ENCODE measurements around the gene KCNQ2.
"Not testable (repeated sequence)": the region's sequence is repeated elsewhere in the genome, so short reads cannot be mapped to it uniquely, and the experiment has no call there.

The KCNQ2 gene

DNA sequence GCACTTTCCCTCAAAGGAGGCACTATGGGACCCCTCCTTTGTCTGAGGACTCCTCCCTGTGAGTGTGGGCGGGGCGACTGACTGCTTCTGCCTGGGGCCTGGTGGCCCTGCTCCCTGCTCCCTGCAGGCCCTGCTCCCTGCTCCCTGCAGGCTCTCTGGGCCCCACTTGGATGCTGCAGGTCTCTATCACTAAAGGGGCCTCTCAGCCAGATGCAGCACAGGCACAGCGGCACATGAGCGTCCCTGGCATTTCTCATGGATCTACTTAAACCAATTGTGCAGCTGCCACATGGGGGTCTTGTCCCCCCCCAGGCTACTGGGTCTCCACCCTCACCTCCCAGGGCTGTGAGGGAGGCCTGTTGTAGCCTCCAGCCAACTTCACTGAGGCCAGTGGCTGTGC, 18.6 kb upstream of the KCNQ2 start:
- FAIRE-seq: no peak
- no peak for DNase-seq (ENCODE audit: low spot score)

DNA sequence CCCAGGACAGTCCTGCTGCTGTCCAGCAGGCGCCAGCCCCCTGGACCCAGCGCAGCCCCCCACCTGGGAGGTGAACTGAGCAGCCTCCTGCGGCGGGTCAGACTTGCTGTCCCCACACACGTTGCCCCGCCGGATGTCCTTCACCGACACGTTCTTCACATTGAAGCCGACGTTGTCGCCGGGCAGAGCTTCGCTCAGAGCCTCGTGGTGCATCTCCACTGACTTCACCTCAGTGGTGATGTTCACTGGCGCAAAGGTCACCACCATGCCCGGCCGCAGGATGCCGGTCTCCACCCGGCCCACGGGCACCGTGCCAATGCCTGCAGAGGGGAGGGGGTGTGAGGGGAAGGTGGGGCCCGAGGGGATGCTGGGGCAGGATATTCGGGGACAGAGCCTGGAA, 18.0 kb upstream of the KCNQ2 start:
- FAIRE-seq (peak; percentile 89), DNase-seq (ENCODE audit: low spot score) (no peak)

DNA sequence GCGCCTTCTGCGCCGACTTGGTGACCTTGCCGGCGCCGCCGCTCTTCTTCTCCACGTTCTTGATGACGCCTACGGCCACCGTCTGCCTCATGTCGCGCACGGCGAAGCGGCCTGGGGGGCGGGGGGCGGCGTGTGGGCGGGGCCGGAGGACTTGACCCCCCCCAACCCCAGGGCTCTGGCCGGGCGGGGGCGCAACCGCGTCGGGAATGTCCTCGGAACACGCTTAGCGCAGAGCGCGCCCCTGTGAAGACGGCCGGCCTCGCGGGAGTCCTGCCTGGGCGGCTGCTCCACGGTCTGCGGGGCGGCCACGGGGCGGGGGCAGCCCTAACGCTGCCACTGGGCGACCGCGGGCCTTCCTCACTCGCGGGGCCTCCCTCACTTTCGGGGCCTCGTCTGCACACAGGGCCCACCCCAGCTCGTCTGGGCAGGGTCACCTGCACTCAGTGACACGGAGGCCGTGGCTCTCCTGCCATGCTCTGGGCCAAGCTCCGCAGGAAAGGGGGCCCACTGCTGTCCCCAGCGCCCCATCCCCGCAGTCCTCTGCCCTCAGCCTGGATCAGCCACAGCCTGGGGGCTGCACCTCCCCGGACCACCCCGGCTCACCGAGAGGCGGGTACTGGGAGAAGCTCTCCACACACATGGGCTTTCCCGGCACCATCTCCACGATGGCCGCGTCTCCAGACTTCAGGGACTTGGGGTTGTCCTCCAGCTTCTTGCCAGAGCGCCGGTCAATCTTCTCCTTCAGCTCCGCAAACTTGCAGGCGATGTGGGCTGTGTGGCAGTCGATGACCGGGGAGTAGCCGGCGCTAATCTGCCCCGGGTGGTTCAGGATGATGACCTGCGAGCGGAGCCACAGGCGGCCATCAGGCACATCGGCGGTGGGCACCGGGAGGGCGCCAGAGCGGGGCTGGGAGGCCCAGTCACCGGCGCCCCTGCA, 16.1 kb upstream of the KCNQ2 start:
- FAIRE-seq (peak; percentile 17), DNase-seq (ENCODE audit: low spot score) (no peak)

DNA sequence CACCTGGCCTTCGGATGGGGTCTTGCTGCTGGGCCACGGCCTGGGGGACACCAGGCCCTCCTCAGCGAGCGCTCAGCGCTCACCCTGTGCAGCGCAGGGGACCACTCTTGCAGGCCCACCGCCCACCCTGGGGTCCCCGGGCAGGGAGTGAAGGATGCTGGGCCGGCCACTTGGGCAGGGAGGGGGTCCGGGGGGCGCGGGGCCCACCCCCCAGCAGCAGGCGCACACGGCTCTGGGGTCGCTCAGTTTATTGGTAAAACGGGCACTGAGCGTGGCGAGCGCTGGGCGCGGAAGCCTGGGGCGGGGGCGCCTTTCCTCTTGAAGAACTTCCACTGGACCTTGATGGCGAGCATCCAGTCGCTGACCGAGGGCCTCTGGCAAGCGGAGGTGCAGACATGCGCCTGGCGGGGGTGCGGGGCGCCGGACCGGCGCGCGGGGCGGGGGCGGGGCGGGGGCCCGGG, 15.4 kb upstream of the KCNQ2 start:
- no peak for FAIRE-seq
- no peak for DNase-seq (ENCODE audit: low spot score)

DNA sequence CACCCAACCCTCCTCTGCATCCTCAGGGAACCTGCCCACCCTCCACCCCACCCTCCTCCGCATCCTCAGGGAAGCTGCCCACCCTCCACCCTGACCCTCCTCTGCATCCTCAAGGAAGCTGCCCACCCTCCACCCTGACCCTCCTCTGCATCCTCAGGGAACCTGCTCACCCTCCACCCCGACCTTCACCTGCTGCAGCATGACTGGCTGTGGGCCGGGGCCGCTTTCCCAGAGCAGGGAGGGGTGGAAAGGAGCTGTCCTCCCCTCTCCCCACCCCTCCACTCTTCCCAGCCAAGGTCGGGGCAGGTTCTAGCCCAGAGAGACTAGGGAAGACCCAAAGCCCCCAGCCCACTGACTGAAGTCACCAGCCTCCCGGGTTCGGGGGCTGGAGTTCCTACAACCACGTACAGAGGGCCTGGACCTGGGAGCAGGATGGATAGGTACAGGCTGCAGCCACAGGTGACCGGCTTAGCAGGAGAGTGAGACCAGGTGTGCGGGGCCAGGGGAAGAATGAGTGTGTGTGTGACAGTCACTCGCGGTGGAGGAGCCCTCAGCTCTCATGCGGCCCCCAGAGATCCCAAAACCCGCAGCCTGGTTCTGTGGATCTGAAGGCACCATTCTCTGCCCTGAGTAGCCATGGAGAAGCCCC, 14.8 kb upstream of the KCNQ2 start:
- DNase-seq (ENCODE audit: low spot score) (no peak), FAIRE-seq (peak; percentile 95)

DNA sequence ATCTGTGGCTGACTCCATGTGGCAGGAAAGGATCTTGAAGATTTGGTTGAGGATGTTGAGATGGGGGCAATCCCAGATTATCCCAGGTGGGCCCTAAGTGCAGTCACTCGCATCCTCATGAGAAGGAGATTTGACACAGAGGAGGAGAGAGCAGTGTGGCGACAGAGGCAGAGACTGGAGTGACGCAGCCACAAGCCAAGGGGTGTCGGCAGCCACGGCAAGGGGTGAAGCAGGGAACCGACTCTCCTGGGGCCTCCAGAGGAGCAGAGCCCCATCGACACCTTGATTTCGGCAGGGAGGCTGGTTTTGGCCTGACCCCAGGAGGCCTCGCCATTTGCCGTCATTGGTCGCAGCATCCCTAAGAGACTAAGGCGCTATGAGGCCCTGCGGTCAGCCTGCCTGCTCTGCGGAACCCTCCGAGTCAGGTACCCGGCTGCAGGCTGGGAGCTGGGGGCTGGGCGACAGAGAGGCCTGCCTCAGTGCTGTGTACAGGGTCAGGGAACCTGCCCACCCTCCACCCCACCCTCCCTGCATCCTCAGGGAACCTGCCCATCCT, 13.9 kb upstream of the KCNQ2 start:
- FAIRE-seq (peak; percentile 48), DNase-seq (ENCODE audit: low spot score) (no peak)

DNA sequence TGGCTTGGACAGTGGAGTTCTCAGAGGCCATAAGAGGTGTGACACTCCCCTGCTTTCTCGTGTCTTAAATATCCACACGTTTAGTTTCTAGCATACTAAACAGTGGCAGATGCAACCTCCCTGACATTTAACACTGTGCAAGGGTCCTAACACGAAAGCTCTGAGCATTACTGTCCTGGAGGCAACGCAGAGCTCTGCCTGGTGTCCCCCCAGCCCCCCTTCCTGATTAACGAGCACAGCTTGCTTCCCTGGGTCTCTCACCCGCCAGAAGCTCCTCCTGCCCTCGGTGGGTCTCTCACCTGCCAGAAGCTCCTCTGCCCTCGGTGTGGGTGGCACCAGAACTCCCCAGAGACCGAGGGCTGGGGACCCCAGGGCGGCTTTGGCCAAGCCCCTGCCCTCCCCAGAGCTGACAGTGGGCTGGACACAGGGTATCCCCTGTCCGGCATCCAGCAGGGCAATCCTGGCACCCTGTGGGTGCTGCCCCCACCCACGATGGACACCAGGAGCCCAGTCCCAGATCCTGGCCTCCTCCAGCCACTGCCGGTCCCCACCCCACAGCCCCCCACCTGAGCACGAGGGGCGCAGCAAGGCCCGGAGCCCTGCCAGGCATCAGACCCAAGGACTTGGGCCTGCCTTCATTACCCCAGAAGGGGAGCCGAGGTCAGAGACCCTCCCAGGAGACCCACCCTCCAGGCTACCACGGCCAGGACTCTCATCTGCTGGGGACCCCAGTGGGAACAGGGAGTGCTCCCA, 12.4 kb upstream of the KCNQ2 start:
- FAIRE-seq (no peak), DNase-seq (ENCODE audit: low spot score) (no peak)

DNA sequence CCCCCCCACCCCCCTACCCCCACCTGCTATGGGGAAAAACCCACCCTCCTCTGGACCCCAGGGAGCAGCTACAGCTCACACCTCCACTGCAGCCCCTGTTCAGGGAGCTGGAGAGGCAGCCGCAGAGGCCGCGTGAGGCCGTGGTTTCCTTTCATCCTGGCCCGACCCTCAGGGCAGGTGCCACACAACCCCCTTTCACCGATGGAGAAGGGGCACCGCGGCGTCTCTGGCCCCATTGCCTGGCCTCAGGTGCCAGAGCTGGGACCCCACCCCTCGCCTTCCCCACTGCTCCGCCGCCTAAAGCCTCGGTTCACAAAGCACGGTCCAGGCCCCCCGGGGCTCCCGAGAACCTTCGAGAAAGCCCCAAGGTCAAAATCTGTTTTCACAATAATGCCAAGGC, 11.8 kb upstream of the KCNQ2 start:
- FAIRE-seq: no peak

DNA sequence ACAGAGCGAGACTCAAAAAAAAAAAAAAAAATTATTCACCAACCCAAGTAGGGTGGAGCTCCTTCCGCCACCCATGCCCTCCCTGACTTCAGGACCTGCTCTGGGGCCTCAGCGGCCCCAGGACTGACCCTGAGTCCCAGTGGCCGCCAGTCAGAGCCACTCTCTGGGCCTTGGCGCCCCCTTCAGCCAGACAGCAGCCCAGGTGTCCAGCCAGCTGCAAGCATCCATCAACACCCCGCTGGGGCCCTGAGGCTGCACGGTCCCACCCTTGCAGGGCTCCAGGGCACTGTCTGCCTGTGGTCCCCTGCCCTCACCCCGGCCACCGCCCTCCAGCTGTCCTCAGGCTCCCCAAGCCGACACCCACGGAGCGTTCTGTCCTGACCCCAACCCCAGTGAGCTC, 11.4 kb upstream of the KCNQ2 start:
- FAIRE-seq: no peak
- DNase-seq (ENCODE audit: low spot score): no peak

More for the DNA sequence above, 11.8 kb upstream of the KCNQ2 start:
- DNase-seq (ENCODE audit: low spot score): no peak

DNA sequence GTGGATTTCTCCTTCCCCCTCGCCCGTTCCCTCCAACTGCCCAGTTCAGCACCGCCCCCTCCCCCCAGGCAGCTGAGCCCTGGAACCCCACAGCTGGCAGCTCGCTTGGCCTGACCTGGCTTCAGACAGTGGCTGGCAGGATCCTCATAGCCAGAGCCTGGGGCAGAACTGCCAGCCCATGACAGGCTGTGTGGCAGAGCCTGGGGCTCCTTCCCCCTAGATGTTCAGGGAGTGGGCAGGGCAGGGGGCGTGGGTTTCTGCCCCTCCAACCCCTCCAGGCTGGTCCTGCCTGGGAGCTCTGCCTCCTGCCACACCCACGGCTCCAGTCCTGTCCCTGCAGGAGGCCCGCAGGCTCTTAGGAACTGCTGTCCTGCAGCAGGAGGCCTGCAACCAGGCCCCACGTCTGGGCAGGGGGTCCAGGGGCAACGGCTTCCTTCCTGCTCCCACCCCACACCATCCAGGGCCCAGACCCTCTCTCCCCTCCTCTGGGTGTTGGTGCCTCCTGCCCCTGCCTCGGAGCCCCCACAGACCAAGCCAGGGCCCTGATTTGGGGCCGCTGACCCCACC, 9.6 kb upstream of the KCNQ2 start:
- FAIRE-seq: no peak
- no peak for DNase-seq (ENCODE audit: low spot score)

DNA sequence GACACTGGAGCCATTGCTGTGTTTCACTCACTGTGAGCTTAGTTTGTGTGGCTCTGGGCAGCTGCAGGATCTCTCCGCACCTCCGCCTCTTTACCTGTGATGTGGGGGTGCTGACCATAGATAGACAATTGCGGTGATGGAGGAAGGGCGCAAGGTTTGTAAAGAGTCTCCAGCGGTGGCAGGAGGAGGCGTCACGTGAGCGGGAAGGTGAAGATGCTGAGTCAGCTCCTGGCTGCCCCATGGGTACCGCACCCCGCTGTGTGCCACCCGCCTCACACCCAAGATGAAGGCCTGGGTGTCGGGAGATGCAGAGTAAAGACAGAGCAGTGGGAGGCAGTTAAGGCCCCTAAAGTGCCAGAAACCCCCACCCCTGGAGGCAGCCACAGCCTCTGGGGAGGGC, 9.0 kb upstream of the KCNQ2 start:
- DNase-seq (ENCODE audit: low spot score) (no peak), FAIRE-seq (no peak)

DNA sequence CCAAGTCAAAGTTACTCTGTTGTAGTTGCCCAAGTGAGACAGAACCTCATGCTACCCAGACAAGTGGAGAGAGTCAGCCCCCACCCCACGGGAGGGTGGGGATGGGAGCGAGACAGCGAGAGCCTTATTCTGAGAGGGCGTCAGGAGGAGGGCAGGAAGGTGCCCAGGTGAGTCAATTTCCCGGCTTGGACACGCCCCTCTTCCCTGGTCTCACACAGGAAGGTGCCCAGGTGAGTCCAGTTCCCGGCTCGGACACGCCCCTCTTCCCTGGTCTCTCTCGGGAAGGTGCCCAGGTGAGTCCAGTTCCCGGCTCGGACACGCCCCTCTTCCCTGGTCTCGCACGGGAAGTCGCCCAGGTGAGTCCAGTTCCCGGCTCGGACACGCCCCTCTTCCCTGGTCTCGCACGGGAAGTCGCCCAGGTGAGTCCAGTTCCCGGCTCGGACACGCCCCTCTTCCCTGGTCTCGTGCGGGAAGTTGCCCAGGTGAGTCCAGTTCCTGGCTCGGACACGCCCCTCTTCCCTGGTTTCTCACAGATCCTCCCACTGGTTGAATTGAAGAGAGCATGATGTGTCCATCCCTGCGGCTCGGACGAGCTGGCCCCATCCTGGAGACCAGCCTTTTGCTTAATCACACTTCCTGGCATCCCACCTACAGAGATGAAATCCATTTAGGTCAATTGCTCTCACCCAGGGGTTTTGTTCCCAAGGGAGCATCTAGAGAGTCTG, 7.4 kb upstream of the KCNQ2 start:
- FAIRE-seq: peak; percentile 61
- not testable (repeated sequence) for DNase-seq (ENCODE audit: low spot score)

DNA sequence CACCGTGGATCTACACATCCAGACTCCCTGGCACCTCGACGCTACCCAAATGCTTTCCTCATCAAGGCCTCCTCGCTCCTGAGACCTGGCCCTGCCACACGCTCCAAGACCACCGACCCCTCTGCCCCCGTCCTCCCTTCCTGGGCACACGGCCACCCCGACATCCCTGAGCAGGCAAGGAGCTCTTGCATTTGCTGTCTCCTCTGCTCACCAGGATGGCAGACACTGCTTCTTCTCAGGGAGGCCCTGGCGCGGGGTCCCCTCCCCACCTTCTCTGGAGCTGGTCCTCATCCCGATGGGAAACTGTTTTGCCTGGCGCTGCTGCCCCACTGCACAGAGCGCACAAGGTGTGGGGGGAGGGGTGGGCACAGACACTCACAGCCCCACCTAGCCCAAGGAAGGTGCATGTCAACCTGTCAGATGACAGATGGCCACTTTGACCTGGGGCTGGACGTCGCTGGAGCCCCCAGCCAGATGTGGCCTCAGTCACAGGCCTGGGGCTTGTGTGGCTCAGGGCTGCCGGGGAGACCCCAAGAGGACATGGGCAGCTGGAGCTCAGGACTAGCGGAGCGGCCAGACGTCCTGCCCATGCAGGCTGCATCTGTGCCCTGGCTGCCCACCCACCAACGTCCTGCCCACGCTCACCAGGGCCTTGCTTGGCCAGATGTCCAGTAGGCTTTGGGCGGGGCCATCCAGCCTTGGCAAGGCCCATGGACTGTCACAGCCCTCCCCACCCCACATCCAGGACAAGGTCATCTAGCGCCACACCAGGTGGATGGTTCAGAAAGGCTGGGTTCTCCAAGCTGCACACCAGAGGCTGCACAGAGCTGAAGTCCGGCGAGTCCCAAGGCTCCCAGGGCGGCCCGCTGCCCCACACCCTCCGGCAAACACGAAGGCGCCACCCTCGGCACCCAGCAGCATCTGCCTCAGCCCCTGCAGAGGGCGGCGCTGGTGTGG, 6.2 kb upstream of the KCNQ2 start:
- FAIRE-seq (peak; percentile 62), DNase-seq (ENCODE audit: low spot score) (no peak)

DNA sequence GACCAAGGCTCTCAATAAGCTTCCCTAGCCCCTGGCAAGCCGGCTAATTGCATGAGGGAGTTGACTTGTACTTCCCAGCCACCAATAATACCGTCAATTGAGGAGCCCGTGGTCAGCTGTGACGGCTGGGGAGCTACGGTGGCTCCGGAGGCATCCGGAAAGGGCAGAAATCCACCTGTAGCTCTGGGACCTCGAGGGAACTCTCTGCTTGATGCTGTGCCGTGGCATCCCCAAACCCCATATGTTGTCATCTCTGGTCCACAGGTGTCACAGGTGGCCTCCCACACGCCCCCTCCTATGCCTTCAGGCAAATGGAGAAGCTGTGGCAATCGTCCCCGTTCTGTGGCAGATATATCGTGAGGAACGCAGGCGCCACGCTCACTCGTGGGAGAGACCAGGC, 5.5 kb upstream of the KCNQ2 start:
- DNase-seq (ENCODE audit: low spot score): no peak
- FAIRE-seq: peak; percentile 27

DNA sequence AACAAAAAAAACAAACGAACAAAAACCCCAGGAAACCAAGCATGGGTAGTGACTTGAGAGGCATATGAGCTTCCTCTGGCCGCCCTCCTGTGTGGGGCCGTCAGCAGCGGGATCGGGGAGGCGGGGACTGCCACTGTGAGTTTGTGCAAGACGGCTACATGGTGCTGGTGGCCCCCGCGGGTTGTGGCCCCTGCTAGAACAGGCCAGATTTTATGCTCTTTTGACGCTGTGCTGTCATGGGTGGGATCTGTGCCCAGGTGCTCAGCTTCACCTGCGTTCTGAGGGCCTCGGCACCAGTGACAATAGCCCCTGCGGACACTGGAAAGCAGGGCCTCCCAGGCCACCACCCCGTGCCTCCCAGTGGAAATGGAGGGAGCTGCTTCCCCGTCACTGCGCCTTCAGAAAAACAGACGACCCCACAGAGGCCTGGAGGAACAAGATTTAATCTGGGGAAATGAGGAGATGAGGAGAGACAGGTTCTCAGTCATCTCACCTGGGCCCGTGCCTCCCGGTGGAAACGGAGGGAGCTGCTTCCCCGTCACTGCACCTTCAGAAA, 4.7 kb upstream of the KCNQ2 start:
- DNase-seq (ENCODE audit: low spot score) (no peak), FAIRE-seq (no peak)

DNA sequence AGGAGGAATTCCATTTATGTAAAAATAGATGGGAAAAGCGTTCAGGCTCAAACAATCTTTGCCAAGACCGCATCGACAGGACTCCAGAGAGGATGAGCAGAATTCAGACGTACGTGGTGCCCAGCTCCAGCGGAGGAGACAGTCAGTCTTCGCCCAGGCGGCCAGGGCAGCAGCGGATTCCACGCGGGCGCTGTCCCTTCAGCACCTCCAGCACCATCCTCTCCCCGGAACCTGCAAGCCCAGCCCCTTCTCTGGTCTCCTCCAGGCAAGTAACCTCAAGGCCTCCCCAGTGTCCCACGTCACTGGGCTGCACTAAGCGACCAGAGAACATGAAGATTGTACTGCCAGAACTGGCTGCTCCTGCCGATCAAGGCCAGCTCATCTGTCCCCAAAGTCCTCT, 2.8 kb upstream of the KCNQ2 start:
- FAIRE-seq (peak; percentile 83), DNase-seq (ENCODE audit: low spot score) (peak; percentile 89)

DNA sequence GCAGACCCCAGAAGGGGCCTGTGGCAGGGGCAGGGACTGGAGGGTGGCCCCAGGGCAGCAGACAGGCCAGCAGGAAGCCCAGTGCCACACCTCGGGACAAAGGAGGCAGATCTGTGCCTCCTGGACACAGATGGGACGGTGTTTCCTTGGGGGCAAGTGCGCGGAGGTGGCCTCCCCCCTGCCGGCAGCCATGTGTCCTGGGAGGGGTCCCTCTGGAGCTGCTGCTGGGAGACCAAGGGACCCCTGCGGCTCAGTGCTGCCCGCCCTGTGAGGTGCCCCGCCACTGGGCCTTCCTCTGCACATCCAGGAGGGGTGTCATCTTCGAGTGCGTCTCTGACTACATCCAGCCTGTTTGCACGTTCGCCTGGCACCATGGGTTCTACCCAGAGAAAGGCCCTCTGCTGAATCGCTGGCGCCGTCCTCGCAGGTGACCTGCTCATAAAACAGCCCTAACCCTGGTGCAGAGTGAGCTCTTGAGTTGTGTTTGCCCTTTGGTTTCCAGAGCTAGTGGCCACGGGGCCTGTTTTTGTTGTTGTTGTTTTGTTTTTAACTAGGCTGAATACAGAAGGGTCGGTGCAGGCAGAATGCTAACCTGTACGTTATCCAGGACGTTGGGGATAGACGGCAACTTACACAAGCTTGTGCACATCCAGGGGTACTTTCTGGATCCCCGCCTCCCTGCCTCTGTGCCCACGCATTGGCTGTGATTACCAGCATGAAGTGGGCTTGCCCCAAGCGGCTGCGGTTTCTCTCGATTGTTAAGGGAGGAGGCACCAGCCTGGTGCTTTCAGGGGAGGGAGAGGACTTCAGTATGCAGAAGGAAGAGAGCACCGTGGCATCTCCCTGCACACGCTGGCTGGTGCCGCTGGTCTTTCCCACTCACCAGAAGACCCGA, 1.3 kb upstream of the KCNQ2 start:
- FAIRE-seq (peak; percentile 62), DNase-seq (ENCODE audit: low spot score) (no peak)

DNA sequence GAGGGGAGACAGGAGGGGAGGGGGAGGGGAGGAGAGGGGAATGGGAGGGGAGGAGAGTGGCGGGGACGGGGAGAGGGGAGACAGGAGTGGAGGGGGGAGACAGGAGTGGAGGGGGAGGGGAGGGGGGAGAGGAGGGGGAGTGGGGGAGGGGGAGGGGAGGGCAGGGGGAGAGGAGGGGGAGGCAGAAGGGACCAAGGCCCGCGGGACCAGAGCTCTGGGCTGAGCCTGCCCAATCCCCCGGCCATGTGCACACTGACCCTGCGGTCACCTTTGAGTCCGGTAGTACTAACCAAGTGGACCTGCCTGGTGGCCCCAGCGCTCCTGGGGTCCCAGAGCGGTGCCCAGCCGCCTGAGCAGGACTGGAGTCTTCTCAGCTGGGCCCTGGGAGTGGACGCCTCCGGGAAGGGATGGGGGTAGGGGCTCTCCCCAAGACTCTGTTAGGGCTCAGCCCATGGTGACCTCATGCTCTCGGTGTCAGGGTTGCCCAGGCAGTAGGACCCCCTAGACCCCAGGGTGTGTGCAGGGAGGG, 471 bp upstream of the KCNQ2 start:
- FAIRE-seq (no peak), DNase-seq (ENCODE audit: low spot score) (no peak)

All from urothelium cell line (cell line).